H1 (cell line): Measurements from ENCODE around the gene TAF12. TPM values are rescaled to one million over a fixed set of nuclear protein-coding genes. Genes with fewer than 3 reads are reported as not detected.

Experiments used
- CTCF ChIA-PET: fragments of 300-600 bp; sonication (Branson Sonifier 250); formaldehyde crosslinking; loops from one replicate; lab custom pipeline; 2021; ENCODE audit not compliant: partially characterized antibody; lab: Charles Lee
- POLR2A ChIA-PET: fragments of 300-600 bp; sonication (Branson Sonifier 250); formaldehyde crosslinking; loops from one replicate; lab custom pipeline; 2021; ENCODE audit warnings: inconsistent platforms; ENCODE audit not compliant: partially characterized antibody; lab: Charles Lee
- DNase-seq, 2 experiments: peaks; one replicate each; pipeline versions ENCODE4 v3.0.0 to v3.0.0-alpha.2; 2010 to 2022; ENCODE audit warnings: low spot score in 2 of 2, low read depth in 1 of 2, mixed read lengths in 1 of 2
- FAIRE-seq: peaks from 2 replicates; lab custom pipeline; 2011; peaks lifted over from hg19 to GRCh38; lab: Jason Lieb, UNC
- H2AFZ ChIP-seq: 2 replicates; pipeline ENCODE4 v1.8.1; 2012; ENCODE audit warnings: low read length, inconsistent platforms
- H2AK5ac ChIP-seq: 2 replicates; pipeline ENCODE4 v1.6.1; 2013; ENCODE audit warnings: low read depth, low read length
- H2BK120ac ChIP-seq: replicated peaks from 2 replicates; pipeline ENCODE3; 2013; ENCODE audit warnings: low read depth, low read length, inconsistent platforms
- H2BK12ac ChIP-seq: 2 replicates; pipeline ENCODE4 v1.6.1; 2013; ENCODE audit warnings: low read depth, low read length
- H2BK15ac ChIP-seq: 2 replicates; pipeline ENCODE4 v1.6.1; 2013; ENCODE audit warnings: low read length
- H2BK20ac ChIP-seq: 2 replicates; pipeline ENCODE4 v1.6.1; 2013; ENCODE audit warnings: low read length
- H2BK5ac ChIP-seq: 2 replicates; pipeline ENCODE4 v1.6.1; 2013; ENCODE audit warnings: low read depth, low read length
- H3K14ac ChIP-seq: 2 replicates; pipeline ENCODE4 v1.6.1; 2013; ENCODE audit warnings: inconsistent platforms; ENCODE audit not compliant: insufficient read length
- H3K18ac ChIP-seq: 2 replicates; pipeline ENCODE4 v1.6.1; 2013; ENCODE audit warnings: low read length; ENCODE audit errors: extremely low read depth
- H3K23ac ChIP-seq: 2 replicates; pipeline ENCODE4 v1.6.1; 2013; ENCODE audit warnings: inconsistent platforms; ENCODE audit not compliant: insufficient read length
- H3K23me2 ChIP-seq: 2 replicates; pipeline ENCODE4 v1.6.1; 2013; ENCODE audit warnings: low read depth, low read length
- H3K27ac ChIP-seq: 2 replicates; pipeline ENCODE4 v1.6.1; 2011; ENCODE audit warnings: low read depth, low read length, inconsistent platforms
- H3K27me3 ChIP-seq, 4 experiments: replicated peaks in 1 of 4; 1 replicate in 1 of 4; 2 replicates in 3 of 4; pipeline versions ENCODE4 v1.6.1 to v1.8.1; 2011 to 2013; ENCODE audit warnings: low read length in 3 of 4, mild to moderate bottlenecking in 3 of 4, inconsistent platforms in 2 of 4, mixed read lengths in 2 of 4, moderate library complexity in 1 of 4; ENCODE audit not compliant: control insufficient read depth in 3 of 4, insufficient read depth in 3 of 4; ENCODE audit errors: extremely low read depth in 1 of 4
- H3K36me3 ChIP-seq, 4 experiments: 2 replicates each; pipeline versions ENCODE4 v1.6.1 to v1.8.1; 2011 to 2013; ENCODE audit warnings: mild to moderate bottlenecking in 4 of 4, low read length in 3 of 4, moderate library complexity in 2 of 4, control low read depth in 1 of 4, inconsistent platforms in 1 of 4; ENCODE audit not compliant: insufficient read depth in 4 of 4, control insufficient read depth in 2 of 4
- H3K4ac ChIP-seq: replicated peaks from 2 replicates; pipeline ENCODE3; 2013; ENCODE audit warnings: low read length, low read depth, mixed read lengths, inconsistent platforms; ENCODE audit not compliant: insufficient read length
- H3K4me1 ChIP-seq, 4 experiments: replicated peaks in 1 of 4; 1 replicate in 1 of 4; 2 replicates in 3 of 4; pipeline versions ENCODE4 v1.6.1 to v1.8.1; 2011 to 2013; ENCODE audit warnings: low read length in 3 of 4, inconsistent platforms in 2 of 4, mixed read lengths in 1 of 4; ENCODE audit not compliant: insufficient read depth in 4 of 4, control insufficient read depth in 3 of 4
- H3K4me2 ChIP-seq, 2 experiments: 2 replicates each; pipeline versions ENCODE4 v1.6.1 to v1.8.1; 2011 to 2013; ENCODE audit warnings: low read depth in 2 of 2, low read length in 2 of 2, control low read depth in 1 of 2, inconsistent platforms in 1 of 2, mild to moderate bottlenecking in 1 of 2; ENCODE audit not compliant: insufficient read depth in 1 of 2
- H3K4me3 ChIP-seq, 4 experiments: fragments of 200-600, 300-600 bp in 1 of 4; sonication (generic), shearing (Covaris generic), sonication (Bioruptor Twin) in 1 of 4; 2 replicates each; pipeline versions ENCODE4 v1.5.1 to v1.8.1; 2011 to 2016; ENCODE audit warnings: low read length in 4 of 4, low read depth in 3 of 4, control low read depth in 2 of 4, inconsistent platforms in 2 of 4, mild to moderate bottlenecking in 2 of 4, mixed read lengths in 1 of 4, moderate library complexity in 1 of 4; ENCODE audit not compliant: insufficient read depth in 2 of 4; ENCODE audit errors: extremely low read depth in 1 of 4
- H3K56ac ChIP-seq: replicated peaks from 2 replicates; pipeline ENCODE3; 2013; ENCODE audit warnings: low read depth, mild to moderate bottlenecking, mixed read lengths, low read length, inconsistent platforms; ENCODE audit not compliant: insufficient read length
- H3K79me1 ChIP-seq: 2 replicates; pipeline ENCODE4 v1.6.1; 2013; ENCODE audit warnings: low read depth, low read length, control low read depth
- H3K79me2 ChIP-seq, 2 experiments: 2 replicates each; pipeline versions ENCODE4 v1.6.1 to v1.8.1; 2012 to 2013; ENCODE audit warnings: low read length in 2 of 2, mild to moderate bottlenecking in 2 of 2, inconsistent platforms in 1 of 2; ENCODE audit not compliant: insufficient read depth in 2 of 2, control insufficient read depth in 1 of 2
- H3K9ac ChIP-seq, 4 experiments: replicated peaks in 1 of 4; 1 replicate in 1 of 4; 2 replicates in 3 of 4; pipeline versions ENCODE4 v1.6.1 to v1.8.1; 2011 to 2013; ENCODE audit warnings: low read depth in 3 of 4, low read length in 3 of 4, control low read depth in 2 of 4, mild to moderate bottlenecking in 2 of 4, moderate library complexity in 2 of 4, inconsistent platforms in 1 of 4; ENCODE audit errors: extremely low read depth in 1 of 4
- H3K9me3 ChIP-seq, 2 experiments: 2 replicates each; pipeline versions ENCODE4 v1.6.1 to v1.8.1; 2012 to 2013; ENCODE audit warnings: mild to moderate bottlenecking in 2 of 2, moderate library complexity in 2 of 2, control low read depth in 1 of 2, inconsistent platforms in 1 of 2, low read depth in 1 of 2, low read length in 1 of 2, mixed read lengths in 1 of 2; ENCODE audit not compliant: insufficient read depth in 2 of 2
- H4K20me1 ChIP-seq, 2 experiments: replicated peaks in 1 of 2; 2 replicates each; pipeline versions ENCODE3 to v1.8.1; 2011 to 2013; ENCODE audit warnings: inconsistent platforms in 2 of 2, low read length in 2 of 2, mild to moderate bottlenecking in 1 of 2; ENCODE audit not compliant: insufficient read depth in 2 of 2, control insufficient read depth in 1 of 2
- H4K5ac ChIP-seq: 2 replicates; pipeline ENCODE4 v1.6.1; 2013; ENCODE audit warnings: low read length, low read depth, mixed read lengths, inconsistent platforms; ENCODE audit not compliant: insufficient read length
- H4K8ac ChIP-seq: 2 replicates; pipeline ENCODE4 v1.8.0; 2013; ENCODE audit warnings: mild to moderate bottlenecking, moderate library complexity, low read length, inconsistent platforms; ENCODE audit not compliant: insufficient read depth; ENCODE audit errors: extremely low read depth
- H4K91ac ChIP-seq: replicated peaks from 2 replicates; pipeline ENCODE3; 2013; ENCODE audit warnings: low read length, mixed read lengths, inconsistent platforms; ENCODE audit not compliant: insufficient read length
- CHD1 ChIP-seq: IDR thresholded peaks from 2 replicates; pipeline ENCODE4 v1.6.1; 2012; ENCODE audit warnings: low read depth, low read length, improper control_type of control experiment
- CHD2 ChIP-seq: IDR thresholded peaks from 2 replicates; pipeline ENCODE4 v1.6.1; 2012; ENCODE audit warnings: low read length, improper control_type of control experiment
- CTBP2 ChIP-seq: IDR thresholded peaks from 2 replicates; pipeline ENCODE4 v1.7.0; 2011; ENCODE audit warnings: borderline replicate concordance, mild to moderate bottlenecking, moderate library complexity, mixed read lengths, low read length; ENCODE audit not compliant: insufficient read depth, insufficient read length
- KDM5A ChIP-seq: fragments of 200-600 bp; IDR thresholded peaks from 2 replicates; pipeline ENCODE4 v1.7.1; 2012; ENCODE audit warnings: mild to moderate bottlenecking, low read length, inconsistent platforms, mixed read lengths
- WGBS, 2 experiments: shearing (Covaris generic) in 1 of 2; methylation state at CpG; one replicate each; pipeline versions ENCODE4 v1.1.6 to v1.1.7; 2013 to 2015; ENCODE audit warnings: low lambda C conversion rate in 2 of 2, mixed read lengths in 2 of 2, inconsistent platforms in 1 of 2, low coverage in 1 of 2, missing lambda C conversion rate in 1 of 2; ENCODE audit not compliant: insufficient replicate concordance in 2 of 2, insufficient coverage in 1 of 2, insufficient read length in 1 of 2; ENCODE audit errors: extremely low coverage in 1 of 2, missing lambda C conversion rate in 1 of 2; 5-methylcytosine and 5-hydroxymethylcytosine counted together
- polyA plus RNA-seq, 7 experiments: library from polyadenylated mRNA; depleted of rRNA in 3 of 7; stranded (reverse) in 5 of 7; unstranded in 2 of 7; fragments of >200 nt in 5 of 7; fragments of 200-250 nt in 2 of 7; gene quantifications; 1 replicate in 5 of 7; 2 replicates in 1 of 7; 4 replicates in 1 of 7; pipeline versions ENCODE4 v1.2.1 to v1.2.3, GENCODE V29; 2011 to 2013; ENCODE audit warnings: missing spikeins in 2 of 7, mixed read lengths in 2 of 7
- total RNA-seq: library from RNA; stranded (reverse); fragmentation: NEBNext Ultra II Directional; extraction: Animal tissue kit (Norgen Biotek cat#: 25700); gene quantifications from 2 replicates; pipeline ENCODE4 v1.2.1, GENCODE V29; 2021

Gene TAF12
- total and polyA plus RNA-seq, 2 of the 8 experiments (the other 6 are each of a cell fraction or from before 2014, with no cell fraction given): 25.1 to 27.2 TPM

DNA sequence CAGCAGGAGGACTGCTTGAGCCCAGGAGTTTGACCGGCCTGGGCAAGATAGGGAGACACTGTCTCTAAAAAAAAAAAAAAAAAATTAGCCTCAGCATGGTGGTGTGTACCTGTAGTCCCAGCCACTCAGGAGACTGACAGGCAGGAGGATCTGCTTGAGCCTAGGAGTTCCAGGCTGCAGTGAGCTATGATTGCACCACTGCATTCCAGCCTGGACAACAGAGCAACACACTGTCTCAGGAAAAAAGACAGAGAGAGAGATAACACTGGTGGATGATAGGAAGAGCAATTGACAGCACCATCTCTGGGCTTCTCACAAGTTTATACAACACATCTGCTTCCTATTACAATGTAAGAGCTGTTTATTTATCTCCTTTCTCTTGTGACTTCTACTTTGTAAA lies 3.2 kb upstream of the TAF12 start:
- no peak overlapping the region for H3K4ac ChIP-seq
- no peak overlapping the region for H3K4me2 ChIP-seq
- no peak overlapping the region for H4K8ac ChIP-seq
- no peak overlapping the region for H2BK120ac ChIP-seq
- no peak overlapping the region for H2BK15ac ChIP-seq
- H3K79me1 ChIP-seq: no peaks in the 10 kb centered on the region
- H3K4me3 ChIP-seq: no peak overlapping the region
- no peak overlapping the region for H2BK12ac ChIP-seq
- peaks cover 0 to 7% of the 10 kb centered on the region in 2 experiments; a peak in 2 of 4 replicates for H3K79me2 ChIP-seq
- H4K5ac ChIP-seq: no peak overlapping the region
- H4K91ac ChIP-seq: no peak overlapping the region
- no peak overlapping the region for H3K9ac ChIP-seq
- H3K27me3 ChIP-seq: no peaks in the 10 kb centered on the region
- DNase-seq: no peak
- no peak overlapping the region for H3K23ac ChIP-seq
- no peak overlapping the region for H3K56ac ChIP-seq
- FAIRE-seq: no peak
- H2AFZ ChIP-seq: no peak overlapping the region
- 93% methylated on average over 1 of the region's 1 CpG; no CpG with 5 or more reads in 1 of the 2 experiments for WGBS, 2 experiments
- no peaks in the 10 kb centered on the region for H3K9me3 ChIP-seq
- ChIA-PET CTCF (interaction anchor here (0.6 to 5.1 kb wide), 4 partner anchors 24 to 231 kb away, joined by 3 to 31 read pairs (median 3); no protein-coding TSS in a partner anchor), POLR2A (interaction anchor here (0.7 to 9.3 kb wide), 6 partner anchors 26 to 352 kb away, joined by 3 to 132 read pairs (median 4); partner anchors contain the start of genes RCC1 and YTHDF2)
- TF ChIP-seq CHD1: no peak
- TF ChIP-seq CTBP2: no peak
- no peak for TF ChIP-seq CHD2
- TF ChIP-seq KDM5A: no peak
- no peaks in the 10 kb centered on the region for H3K36me3 ChIP-seq
- no peak overlapping the region for H2AK5ac ChIP-seq
- H4K20me1 ChIP-seq: no peaks in the 10 kb centered on the region
- H2BK5ac ChIP-seq: no peak overlapping the region
- no peak overlapping the region for H3K14ac ChIP-seq
- H3K23me2 ChIP-seq: peaks cover 6% of the 10 kb centered on the region
- H3K27ac ChIP-seq: no peak overlapping the region
- no peak overlapping the region for H2BK20ac ChIP-seq
- H3K18ac ChIP-seq: no peak overlapping the region
- H3K4me1 ChIP-seq: peaks cover 0 to 5% (median 4%) of the 10 kb centered on the region in 4 experiments; a peak in 4 of 7 replicates
